Stimulated activated naive CD8-positive, alpha-beta T cell treated with anti-CD3 and anti-CD28 coated beads, Interleukin-15, Interleukin-2, amounts not matched to agents 100 ng/mL and 50 ng/mL, for 24 hours (primary cell): Measurements from ENCODE around the gene GATA3.

Source experiments
- H3K27ac Mint-ChIP-seq: one replicate; pipeline ENCODE4 v1.8.0; 2021; ENCODE audit warnings: mild to moderate bottlenecking, mixed read lengths
- H3K27me3 Mint-ChIP-seq: one replicate; pipeline ENCODE4 v1.8.0; 2021; ENCODE audit warnings: mixed read lengths
- H3K36me3 Mint-ChIP-seq: one replicate; pipeline ENCODE4 v1.8.0; 2021; ENCODE audit warnings: low read depth, mixed read lengths
- H3K4me1 Mint-ChIP-seq: one replicate; pipeline ENCODE4 v1.8.0; 2021; ENCODE audit warnings: low read depth, mixed read lengths
- H3K4me3 Mint-ChIP-seq: one replicate; pipeline ENCODE4 v1.8.0; 2021; ENCODE audit warnings: mild to moderate bottlenecking, mixed read lengths
- H3K9me3 Mint-ChIP-seq: one replicate; pipeline ENCODE4 v1.8.0; 2021; ENCODE audit warnings: mixed read lengths

The GATA3 gene

GRCh38 chr10:8104721-8105120 is 50.2 kb downstream of the GATA3 start:
- Mint-ChIP-seq H3K36me3 (no peaks in the 10 kb centered on the region), H3K27me3 (no peaks in the 10 kb centered on the region), H3K9me3 (no peaks in the 10 kb centered on the region), H3K27ac (no peak overlapping the region), H3K4me1 (peaks cover 12% of the 10 kb centered on the region), H3K4me3 (no peak overlapping the region)

GRCh38 chr10:8105932-8106331 is 51.4 kb downstream of the GATA3 start:
- no peak overlapping the region for H3K4me3 Mint-ChIP-seq
- no peaks in the 10 kb centered on the region for H3K27me3 Mint-ChIP-seq
- H3K27ac Mint-ChIP-seq, result no peak overlapping the region
- peaks cover 12% of the 10 kb centered on the region for H3K4me1 Mint-ChIP-seq
- H3K36me3 Mint-ChIP-seq, result no peaks in the 10 kb centered on the region
- H3K9me3 Mint-ChIP-seq, result no peaks in the 10 kb centered on the region

GRCh38 chr10:8112230-8112905 is 57.9 kb downstream of the GATA3 start:
- H3K4me1 Mint-ChIP-seq, result no peaks in the 10 kb centered on the region
- no peaks in the 10 kb centered on the region for H3K9me3 Mint-ChIP-seq
- no peaks in the 10 kb centered on the region for H3K36me3 Mint-ChIP-seq
- no peaks in the 10 kb centered on the region for H3K27me3 Mint-ChIP-seq
- H3K4me3 Mint-ChIP-seq, result no peak overlapping the region
- H3K27ac Mint-ChIP-seq, result no peak overlapping the region

- no peaks in the 10 kb centered on the region for H3K4me1 Mint-ChIP-seq
- no peaks in the 10 kb centered on the region for H3K27me3 Mint-ChIP-seq
- no peaks in the 10 kb centered on the region for H3K36me3 Mint-ChIP-seq
- no peak overlapping the region for H3K4me3 Mint-ChIP-seq
- H3K9me3 Mint-ChIP-seq, result no peaks in the 10 kb centered on the region
- no peak overlapping the region for H3K27ac Mint-ChIP-seq
Observed at GRCh38 chr10:8112942-8113442, 58.5 kb downstream of the GATA3 start.

- H3K4me1 Mint-ChIP-seq, result no peaks in the 10 kb centered on the region
- H3K27me3 Mint-ChIP-seq, result no peaks in the 10 kb centered on the region
- no peaks in the 10 kb centered on the region for H3K9me3 Mint-ChIP-seq
- no peak overlapping the region for H3K27ac Mint-ChIP-seq
- no peak overlapping the region for H3K4me3 Mint-ChIP-seq
- H3K36me3 Mint-ChIP-seq, result no peaks in the 10 kb centered on the region
Observed at GRCh38 chr10:8113616-8114015, 59.1 kb downstream of the GATA3 start.

- Mint-ChIP-seq H3K4me1 (no peaks in the 10 kb centered on the region), H3K36me3 (no peaks in the 10 kb centered on the region), H3K9me3 (no peaks in the 10 kb centered on the region), H3K4me3 (no peak overlapping the region), H3K27me3 (no peaks in the 10 kb centered on the region), H3K27ac (no peak overlapping the region)
Observed at GRCh38 chr10:8114741-8115617, 60.5 kb downstream of the GATA3 start.

GRCh38 chr10:8115618-8115980 is 61.1 kb downstream of the GATA3 start:
- H3K4me3 Mint-ChIP-seq, result no peak overlapping the region
- no peaks in the 10 kb centered on the region for H3K27me3 Mint-ChIP-seq
- H3K36me3 Mint-ChIP-seq, result no peaks in the 10 kb centered on the region
- no peaks in the 10 kb centered on the region for H3K9me3 Mint-ChIP-seq
- H3K4me1 Mint-ChIP-seq, result no peaks in the 10 kb centered on the region
- no peak overlapping the region for H3K27ac Mint-ChIP-seq

- H3K4me1 Mint-ChIP-seq, result no peaks in the 10 kb centered on the region
- H3K27ac Mint-ChIP-seq, result no peak overlapping the region
- no peaks in the 10 kb centered on the region for H3K9me3 Mint-ChIP-seq
- H3K36me3 Mint-ChIP-seq, result no peaks in the 10 kb centered on the region
- no peaks in the 10 kb centered on the region for H3K27me3 Mint-ChIP-seq
- H3K4me3 Mint-ChIP-seq, result no peak overlapping the region
Observed at GRCh38 chr10:8116474-8116873, 62.0 kb downstream of the GATA3 start.

- H3K4me1 Mint-ChIP-seq, result no peaks in the 10 kb centered on the region
- H3K27me3 Mint-ChIP-seq, result no peaks in the 10 kb centered on the region
- no peak overlapping the region for H3K4me3 Mint-ChIP-seq
- no peak overlapping the region for H3K27ac Mint-ChIP-seq
- H3K36me3 Mint-ChIP-seq, result no peaks in the 10 kb centered on the region
- H3K9me3 Mint-ChIP-seq, result no peaks in the 10 kb centered on the region
Observed at GRCh38 chr10:8116926-8117493, 62.5 kb downstream of the GATA3 start.

GRCh38 chr10:8121201-8121890 is 66.9 kb downstream of the GATA3 start:
- Mint-ChIP-seq H3K9me3 (no peaks in the 10 kb centered on the region), H3K4me1 (no peaks in the 10 kb centered on the region), H3K27ac (no peak overlapping the region), H3K27me3 (no peaks in the 10 kb centered on the region), H3K4me3 (no peak overlapping the region), H3K36me3 (no peaks in the 10 kb centered on the region)

- Mint-ChIP-seq H3K27ac (no peak overlapping the region), H3K27me3 (no peaks in the 10 kb centered on the region), H3K36me3 (no peaks in the 10 kb centered on the region), H3K4me1 (no peaks in the 10 kb centered on the region), H3K4me3 (no peak overlapping the region), H3K9me3 (no peaks in the 10 kb centered on the region)
Observed at GRCh38 chr10:8122611-8123369, 68.3 kb downstream of the GATA3 start.

GRCh38 chr10:8124436-8124835 is 69.9 kb downstream of the GATA3 start:
- Mint-ChIP-seq H3K27ac (no peak overlapping the region), H3K9me3 (no peaks in the 10 kb centered on the region), H3K4me1 (no peaks in the 10 kb centered on the region), H3K36me3 (no peaks in the 10 kb centered on the region), H3K27me3 (no peaks in the 10 kb centered on the region), H3K4me3 (no peak overlapping the region)
